ENCODE data around the gene RACK1.

DNA sequence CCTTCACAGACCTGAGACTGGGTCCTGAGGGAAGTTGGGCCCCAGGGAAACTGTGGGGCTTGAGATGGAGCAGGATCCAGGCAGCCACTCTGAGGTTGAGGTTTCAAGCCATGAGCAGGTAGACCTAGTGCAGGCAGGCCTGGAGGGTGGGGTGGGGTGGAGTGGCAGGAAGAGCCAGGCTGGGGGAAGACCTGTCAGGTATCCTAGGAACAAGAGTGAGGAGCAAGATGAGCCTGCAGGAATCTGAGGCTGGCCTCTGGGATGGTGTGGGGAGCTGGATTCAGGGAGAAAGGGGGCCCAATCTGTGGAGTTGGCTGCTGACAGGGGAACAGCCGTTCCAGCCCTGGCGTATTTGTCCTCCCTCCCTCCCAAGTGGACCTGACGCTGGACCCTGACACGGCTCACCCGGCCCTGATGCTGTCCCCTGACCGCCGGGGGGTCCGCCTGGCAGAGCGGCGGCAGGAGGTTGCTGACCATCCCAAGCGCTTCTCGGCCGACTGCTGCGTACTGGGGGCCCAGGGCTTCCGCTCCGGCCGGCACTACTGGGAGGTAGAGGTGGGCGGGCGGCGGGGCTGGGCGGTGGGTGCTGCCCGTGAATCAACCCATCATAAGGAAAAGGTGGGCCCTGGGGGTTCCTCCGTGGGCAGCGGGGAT, 9.8 kb downstream of the RACK1 start:
- no peak for TF ChIP-seq BRCA1 (IDR thresholded peaks at IDR 0.05; ENCODE audit: low read depth, low read length)
- no peak for TF ChIP-seq MAFK (IDR thresholded peaks at IDR 0.05; ENCODE audit: low read depth, low read length)
- no peak for TF ChIP-seq E2F6 (IDR thresholded peaks at IDR 0.05)
- 0 out of 3 replicates have a peak, but pooled peaks of 1 of the 2 experiments have one; percentile 59 for TF ChIP-seq POLR2A (IDR thresholded peaks at IDR 0.05; ENCODE audit: control extremely low read depth in 1 of 2, low read depth in 2 of 2, low read length in 2 of 2)
- TF ChIP-seq CTCF (IDR thresholded peaks at IDR 0.05; ENCODE audit: control extremely low read depth in 1 of 3, insufficient read depth in 1 of 3, low read depth in 1 of 3, low read length in 3 of 3) = no peak
- TF ChIP-seq, protein P1, sequence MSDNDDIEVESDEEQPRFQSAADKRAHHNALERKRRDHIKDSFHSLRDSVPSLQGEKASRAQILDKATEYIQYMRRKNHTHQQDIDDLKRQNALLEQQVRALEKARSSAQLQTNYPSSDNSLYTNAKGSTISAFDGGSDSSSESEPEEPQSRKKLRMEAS (IDR thresholded peaks at IDR 0.05) = no peak
- no peak for TF ChIP-seq SP1 (IDR thresholded peaks at IDR 0.05; ENCODE audit: low read depth, low read length)
- no peak for TF ChIP-seq TCF12 (IDR thresholded peaks at IDR 0.05; ENCODE audit: low read depth, low read length)
- no peak for TF ChIP-seq EP300 (IDR thresholded peaks at IDR 0.05; ENCODE audit: borderline replicate concordance in 1 of 2, low read depth in 2 of 2, low read length in 2 of 2)
- no peak; the same call in 1 of the 2 replicates for TF ChIP-seq POLR2AphosphoS5 (IDR thresholded peaks at IDR 0.05; ENCODE audit: low read depth, low read length)
